Measurements from ENCODE around the gene PRKAG2. TPM values are rescaled to one million over a fixed set of nuclear protein-coding genes. Genes with fewer than 3 reads are reported as not detected.
A peak's percentile ranks its signal among the peaks of the same experiment; 100 is the strongest.

The PRKAG2 gene
- polyA plus RNA-seq, 1 of the 3 experiments (the other 2 are of a cell fraction): 51.6 TPM

GRCh38 chr7:151728286-151728660 lies 148.6 kb downstream of the PRKAG2 start:
- H3K4me1 ChIP-seq (ENCODE audit: control insufficient read depth in 1 of 2, insufficient read depth in 2 of 2, low read depth in 1 of 2, low read length in 1 of 2): peaks cover 22 to 27% of the 10 kb centered on the region in 2 experiments; a peak in 3 of 4 replicates
- TF ChIP-seq CTCF (IDR thresholded peaks at IDR 0.05) (0 out of 2 replicates have a peak, but pooled peaks have one; percentile 3), USF1 (IDR thresholded peaks at IDR 0.05; ENCODE audit: borderline replicate concordance, low read depth) (no peak), FOXM1 (IDR thresholded peaks at IDR 0.05; ENCODE audit: low read depth) (no peak), GATA2 (CRISPR knock-in tag; IDR thresholded peaks at IDR 0.05) (no peak), JUND (IDR thresholded peaks at IDR 0.05) (no peak), TCF12 (IDR thresholded peaks at IDR 0.05) (no peak), GABPA (IDR thresholded peaks at IDR 0.05; ENCODE audit: low read depth) (no peak), NRF1 (IDR thresholded peaks at IDR 0.05; ENCODE audit: low read depth, low read length) (no peak), YY1 (IDR thresholded peaks at IDR 0.05; ENCODE audit: low read depth) (no peak)
- WGBS (ENCODE audit: low lambda C conversion rate): 86% methylated on average over 8 of the region's 8 CpGs
- peak overlapping the region in 1 of 2 experiments; percentile 65; a peak in 2 of 4 replicates for H3K27ac ChIP-seq (ENCODE audit: low read depth in 2 of 2, low read length in 1 of 2)
- no peaks in the 10 kb centered on the region for H3K9me3 ChIP-seq
- H3F3A ChIP-seq (replicated peaks; ENCODE audit: insufficient read depth): no peaks in the 10 kb centered on the region
- no peak overlapping the region for H3K4me3 ChIP-seq (ENCODE audit: low read depth in 2 of 2, low read length in 1 of 2)
- H3K4me2 ChIP-seq: peak overlapping the region; percentile 71
- no peaks in the 10 kb centered on the region for H3K9me2 ChIP-seq
- POLR2A ChIA-PET: no interaction called here
- no peaks in the 10 kb centered on the region for H3K27me3 ChIP-seq (ENCODE audit: insufficient read depth)
- CTCF ChIA-PET: interaction anchor here (0.6 to 2.8 kb wide), 6 partner anchors 10 to 286 kb away, joined by 3 to 14 read pairs (median 4); no protein-coding TSS in a partner anchor
- no peaks in the 10 kb centered on the region for H3K79me2 ChIP-seq (ENCODE audit: insufficient read depth)
- no peaks in the 10 kb centered on the region for H3K36me3 ChIP-seq (replicated peaks in 1 of 2; ENCODE audit: control insufficient read depth in 1 of 2, insufficient read depth in 2 of 2, low read length in 1 of 2)
- no peak overlapping the region for H2AFZ ChIP-seq (ENCODE audit: low read depth)
- DNase-seq: no peak
- no peaks in the 10 kb centered on the region for H4K20me1 ChIP-seq (ENCODE audit: insufficient read depth)
- H3K9ac ChIP-seq: peak overlapping the region; percentile 47; the same call in 1 of the 2 replicates

- peak overlapping the region; percentile 47 for H3K9ac ChIP-seq
- POLR2A ChIA-PET: no interaction called here
- TF ChIP-seq ZBTB33 (IDR thresholded peaks at IDR 0.05; ENCODE audit: borderline replicate concordance, low read depth): peak; percentile 77; the same call in 1 of the 2 replicates
- peak; percentile 92 for TF ChIP-seq MAX (IDR thresholded peaks at IDR 0.05; ENCODE audit: low read depth)
- no peak for TF ChIP-seq RAD21 (IDR thresholded peaks at IDR 0.05; ENCODE audit: low read length)
- TF ChIP-seq ELF1 (IDR thresholded peaks at IDR 0.05): no peak; the same call in 1 of the 2 replicates
- TF ChIP-seq TEAD4 (IDR thresholded peaks at IDR 0.05; ENCODE audit: borderline replicate concordance, insufficient read depth): peak; percentile 82; the same call in 1 of the 2 replicates
- peak; percentile 65 for TF ChIP-seq REST (IDR thresholded peaks at IDR 0.05; ENCODE audit: low read depth, low read length)
- TF ChIP-seq FOXM1 (IDR thresholded peaks at IDR 0.05; ENCODE audit: low read depth): peak; percentile 54; the same call in 1 of the 2 replicates
- TF ChIP-seq POLR2AphosphoS5 (IDR thresholded peaks at IDR 0.05; ENCODE audit: low read depth, low read length): peak; percentile 53; the same call in 1 of the 2 replicates
- TF ChIP-seq USF1 (IDR thresholded peaks at IDR 0.05; ENCODE audit: borderline replicate concordance, low read depth): no peak
These were observed 149.2 kb downstream of the PRKAG2 start for GRCh38 chr7:151727579-151728285.

More at GRCh38 chr7:151727579-151728285, 149.2 kb downstream of the PRKAG2 start:
- Histone ChIP-seq H3K4me1 (ENCODE audit: control insufficient read depth in 1 of 2, insufficient read depth in 2 of 2, low read depth in 1 of 2, low read length in 1 of 2) (peaks cover 22 to 27% of the 10 kb centered on the region in 2 experiments; a peak in 3 of 4 replicates), H3K4me3 (ENCODE audit: low read depth in 2 of 2, low read length in 1 of 2) (no peak overlapping the region), H3K79me2 (ENCODE audit: insufficient read depth) (no peaks in the 10 kb centered on the region), H4K20me1 (ENCODE audit: insufficient read depth) (no peaks in the 10 kb centered on the region), H3K9me2 (no peaks in the 10 kb centered on the region), H3K27me3 (ENCODE audit: insufficient read depth) (no peaks in the 10 kb centered on the region), H3K36me3 (replicated peaks in 1 of 2; ENCODE audit: control insufficient read depth in 1 of 2, insufficient read depth in 2 of 2, low read length in 1 of 2) (no peaks in the 10 kb centered on the region), H3F3A (replicated peaks; ENCODE audit: insufficient read depth) (no peaks in the 10 kb centered on the region), H3K27ac (ENCODE audit: low read depth in 2 of 2, low read length in 1 of 2) (peak overlapping the region in 1 of 2 experiments; percentile 65; a peak in 2 of 4 replicates), H2AFZ (ENCODE audit: low read depth) (peak overlapping the region; percentile 66; the same call in 1 of the 2 replicates), H3K9me3 (no peaks in the 10 kb centered on the region), H3K4me2 (peak overlapping the region; percentile 71)
- CTCF ChIA-PET: interaction anchor here (0.7 to 2.8 kb wide), 5 partner anchors 9 to 32 kb away, joined by 3 to 14 read pairs (median 4); no protein-coding TSS in a partner anchor
- peak; percentile 79 for DNase-seq
- WGBS (ENCODE audit: low lambda C conversion rate): 17% methylated on average over 16 of the region's 18 CpGs
